GM18907 (cell line): ENCODE results near the gene MACROD1.
"Not testable (repeated sequence)": the region's sequence is repeated elsewhere in the genome, so short reads cannot be mapped to it uniquely, and the experiment has no call there.

Experiments
- ATAC-seq: cut with Tn5 transposase; IDR thresholded peaks from one replicate; pipeline ENCODE4 v1.9.1; 2021; ENCODE audit warnings: mild to moderate bottlenecking, moderate library complexity; ENCODE audit not compliant: unreplicated experiment

The MACROD1 gene

GRCh38 chr11:64185693-64186491 lies 20.0 kb upstream of the MACROD1 start, which contains the start of gene STIP1:
Gene STIP1, plus strand, starts transcription at chr11:64186171. Its CDS starts 91 bp downstream, at chr11:64186262.
- peak; percentile 86 for ATAC-seq

- ATAC-seq, result peak; percentile 27
Observed at GRCh38 chr11:64185175-64185692, 19.3 kb upstream of the MACROD1 start.

- no peak for ATAC-seq
Observed at GRCh38 chr11:64183890-64184289, 18.0 kb upstream of the MACROD1 start.

- no peak for ATAC-seq
Observed at GRCh38 chr11:64181506-64182411, 15.8 kb upstream of the MACROD1 start.

GRCh38 chr11:64180891-64181290 lies 15.0 kb upstream of the MACROD1 start:
- no peak for ATAC-seq

GRCh38 chr11:64178951-64179639 lies 13.2 kb upstream of the MACROD1 start:
- ATAC-seq, result no peak

- ATAC-seq, result no peak
Observed at GRCh38 chr11:64178203-64178602, 12.3 kb upstream of the MACROD1 start.

GRCh38 chr11:64176751-64177150 lies 10.8 kb upstream of the MACROD1 start:
- ATAC-seq, result no peak

GRCh38 chr11:64173616-64174355 lies 7.9 kb upstream of the MACROD1 start:
- ATAC-seq, result no peak

- no peak for ATAC-seq
Observed at GRCh38 chr11:64170419-64170818, 4.5 kb upstream of the MACROD1 start.

GRCh38 chr11:64165481-64165841 lies 452 bp downstream of the MACROD1 start:
- ATAC-seq, result no peak

- no peak for ATAC-seq
Observed at GRCh38 chr11:64164392-64165312, 1.3 kb downstream of the MACROD1 start.

- no peak for ATAC-seq
Observed at GRCh38 chr11:64163951-64164350, 2.0 kb downstream of the MACROD1 start.

GRCh38 chr11:64162769-64163168 lies 3.1 kb downstream of the MACROD1 start:
- ATAC-seq, result not testable (repeated sequence)

GRCh38 chr11:64161037-64161436 lies 4.9 kb downstream of the MACROD1 start:
- no peak for ATAC-seq

- no peak for ATAC-seq
Observed at GRCh38 chr11:64157631-64158394, 8.1 kb downstream of the MACROD1 start.

- ATAC-seq, result no peak
Observed at GRCh38 chr11:64156235-64157011, 9.5 kb downstream of the MACROD1 start.

- ATAC-seq, result no peak
Observed at GRCh38 chr11:64153812-64154211, 12.1 kb downstream of the MACROD1 start.
